Stimulated activated CD4-positive, alpha-beta T cell treated with anti-CD3 and anti-CD28 coated beads, Interleukin-4, amount 100 ng/mL, for 1 hour (primary cell): ENCODE measurements around the gene PALM.
A peak's percentile ranks its signal among the peaks of the same experiment; 100 is the strongest.
"Not testable (repeated sequence)": the region's sequence is repeated elsewhere in the genome, so short reads cannot be mapped to it uniquely, and the experiment has no call there.

Experiments used
- DNase-seq: peaks from one replicate; pipeline ENCODE4 v3.0.0-alpha.2; 2020

The PALM gene

DNA sequence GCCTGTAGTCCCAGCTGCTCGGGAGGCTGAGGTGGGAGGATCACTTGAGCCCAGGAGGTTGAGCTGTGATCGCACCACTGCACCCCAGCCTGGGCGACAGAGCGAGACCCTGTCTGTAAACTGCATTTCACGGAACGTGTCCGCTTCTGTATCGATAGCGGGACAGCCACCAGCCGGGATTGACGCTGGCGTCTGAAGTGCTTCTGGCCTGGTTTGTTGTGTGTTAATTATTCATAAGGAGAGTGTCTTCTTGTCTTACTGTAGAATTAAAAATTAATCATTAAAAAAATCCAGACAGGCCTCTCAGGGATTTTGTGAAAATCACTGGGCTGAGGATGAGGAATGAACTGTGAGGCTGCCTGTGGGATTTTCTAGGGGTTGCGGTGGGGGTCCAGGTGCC, 26.0 kb downstream of the PALM start:
- DNase-seq, result no peak

DNA sequence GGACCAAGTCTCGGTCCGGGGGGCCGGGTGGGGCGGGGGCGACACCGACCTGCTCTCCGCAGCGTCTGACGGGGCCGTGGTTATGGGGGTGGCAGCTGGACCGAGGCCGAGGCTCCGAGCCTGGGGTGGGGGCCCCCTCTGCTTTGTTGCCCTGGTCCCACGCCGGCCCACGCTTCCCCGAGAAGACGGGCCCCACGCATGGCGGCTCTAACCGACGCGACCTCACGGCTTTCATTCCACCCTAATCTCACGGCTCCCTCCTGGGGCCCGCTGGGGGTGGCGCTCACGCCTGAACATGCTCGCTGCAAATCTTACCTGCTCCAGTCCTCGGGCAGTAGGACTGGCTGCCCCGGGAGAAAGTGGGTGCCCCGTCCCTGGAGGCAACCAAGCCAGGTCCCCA, 27.4 kb downstream of the PALM start:
- no peak for DNase-seq

DNA sequence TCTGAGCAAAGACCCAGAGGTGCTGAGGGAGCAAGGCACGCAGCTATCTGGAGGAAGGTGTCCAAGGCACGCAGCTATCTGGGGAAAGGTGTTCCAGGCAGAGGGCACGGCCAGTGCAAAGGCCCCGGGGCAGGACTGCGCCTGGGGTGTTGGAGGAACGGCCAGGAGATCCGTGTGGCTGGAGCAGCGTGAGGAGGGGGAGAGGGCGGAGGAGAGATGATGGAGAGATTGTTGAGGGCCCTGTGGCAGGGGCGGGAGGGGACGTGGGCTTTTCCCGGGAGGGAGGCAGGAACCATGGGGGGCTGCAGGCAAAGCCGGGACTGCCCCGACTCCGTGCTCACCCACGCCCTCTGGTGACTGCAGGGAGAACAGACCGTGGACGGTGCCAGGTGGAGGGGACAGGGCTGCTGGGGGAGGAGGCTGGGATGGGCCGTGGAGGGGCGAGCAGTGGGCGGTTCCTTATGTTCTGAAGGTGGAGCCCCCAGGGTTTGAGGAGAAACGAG, 28.9 kb downstream of the PALM start:
- DNase-seq, result peak; percentile 66

DNA sequence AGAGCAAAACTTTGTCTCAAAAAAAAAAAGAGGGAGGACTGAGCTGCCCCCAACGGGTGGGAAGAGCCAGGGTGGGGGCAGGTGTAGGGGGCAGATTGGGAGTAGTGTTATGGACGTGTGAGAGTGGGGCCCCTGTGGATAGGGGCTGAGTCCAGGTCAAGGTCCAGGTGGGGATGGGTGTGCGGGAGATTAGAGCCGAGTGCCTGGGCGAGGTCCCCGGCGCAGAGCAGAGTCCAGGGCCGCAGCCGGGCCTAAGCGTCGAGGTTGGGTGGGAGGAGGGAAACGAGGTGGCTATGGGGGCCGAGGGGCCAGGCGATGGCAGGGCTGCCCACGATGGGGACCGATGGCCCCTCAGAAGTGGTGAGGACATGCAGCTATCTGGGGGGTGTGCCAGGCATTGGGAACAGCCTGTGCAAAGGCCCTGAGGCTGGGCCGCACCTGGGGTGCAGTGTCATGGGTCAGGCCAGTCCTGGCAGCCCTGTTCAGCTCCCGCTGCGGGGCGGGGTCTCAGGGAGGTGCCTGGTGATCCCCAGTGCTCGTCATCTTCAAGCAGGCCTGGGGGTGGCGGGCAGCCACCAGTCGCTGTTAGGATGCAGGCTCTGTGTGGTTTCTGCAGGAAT, 29.9 kb downstream of the PALM start:
- DNase-seq, result no peak

DNA sequence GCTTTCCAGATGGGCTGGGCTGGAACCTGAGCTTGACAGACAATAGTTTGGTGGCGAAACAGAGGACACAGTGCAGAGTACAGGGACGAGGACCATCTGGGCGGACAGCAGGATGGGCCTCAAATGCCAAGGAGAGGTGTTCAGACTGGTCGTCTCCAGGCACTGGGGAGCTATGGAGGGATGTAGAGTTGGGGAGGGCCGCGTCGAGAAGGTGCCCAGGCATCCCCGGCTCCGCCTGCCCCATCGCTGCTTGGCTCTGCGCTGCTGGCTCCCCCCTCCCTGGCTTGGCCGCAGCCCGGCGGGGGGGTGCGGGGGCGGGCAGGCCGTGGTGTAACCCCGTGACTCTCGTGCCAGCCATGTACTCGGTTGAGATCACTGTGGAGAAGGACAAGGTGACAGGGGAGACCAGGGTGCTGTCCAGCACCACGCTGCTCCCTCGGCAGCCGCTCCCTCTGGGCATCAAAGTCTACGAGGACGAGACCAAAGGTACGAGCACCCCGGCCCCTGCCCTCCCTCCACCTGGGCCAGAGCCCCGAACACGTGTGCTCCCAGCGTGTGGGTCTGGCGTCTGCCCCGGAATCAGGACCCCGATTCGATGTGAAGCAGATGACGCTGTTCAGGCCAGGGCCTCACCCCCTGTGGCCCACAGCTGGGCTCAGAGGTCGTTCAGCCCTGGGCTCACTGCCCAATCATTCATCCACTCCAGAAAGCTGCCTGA, 31.4 kb downstream of the PALM start:
- DNase-seq, result no peak

DNA sequence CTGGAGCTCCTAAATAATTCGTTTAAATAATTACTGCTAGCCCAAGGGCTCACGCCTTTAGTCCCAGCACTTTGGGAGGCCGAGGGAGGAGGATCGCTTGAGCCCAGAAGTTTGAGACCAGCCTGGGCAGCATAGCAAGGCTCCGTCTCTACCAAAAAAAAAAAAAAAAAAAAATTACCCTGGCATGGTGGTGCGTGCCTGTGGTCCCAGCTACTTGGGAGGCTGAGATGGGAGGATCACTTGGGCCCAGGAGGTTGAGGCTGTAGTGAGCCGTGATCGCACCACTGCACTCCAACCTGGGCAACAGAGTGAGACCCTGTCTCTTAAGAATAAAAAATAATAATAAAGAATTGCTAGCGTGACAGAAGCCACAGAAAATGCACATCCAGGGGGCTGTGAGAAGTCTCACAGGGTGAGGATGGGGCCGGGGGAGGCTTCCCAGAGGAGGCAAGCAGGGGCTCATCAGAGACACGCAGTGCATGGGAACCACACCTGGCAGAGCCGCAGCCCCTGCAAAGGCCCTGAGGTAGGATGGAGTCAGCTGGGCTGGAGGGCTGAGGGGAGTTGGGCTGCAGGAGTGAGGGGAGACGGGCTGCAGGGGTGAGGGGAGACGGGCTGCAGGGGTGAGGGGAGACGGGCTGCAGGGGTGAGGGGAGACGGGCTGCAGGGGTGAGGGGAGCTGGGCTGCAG, 32.2 kb downstream of the PALM start:
- not testable (repeated sequence) for DNase-seq

DNA sequence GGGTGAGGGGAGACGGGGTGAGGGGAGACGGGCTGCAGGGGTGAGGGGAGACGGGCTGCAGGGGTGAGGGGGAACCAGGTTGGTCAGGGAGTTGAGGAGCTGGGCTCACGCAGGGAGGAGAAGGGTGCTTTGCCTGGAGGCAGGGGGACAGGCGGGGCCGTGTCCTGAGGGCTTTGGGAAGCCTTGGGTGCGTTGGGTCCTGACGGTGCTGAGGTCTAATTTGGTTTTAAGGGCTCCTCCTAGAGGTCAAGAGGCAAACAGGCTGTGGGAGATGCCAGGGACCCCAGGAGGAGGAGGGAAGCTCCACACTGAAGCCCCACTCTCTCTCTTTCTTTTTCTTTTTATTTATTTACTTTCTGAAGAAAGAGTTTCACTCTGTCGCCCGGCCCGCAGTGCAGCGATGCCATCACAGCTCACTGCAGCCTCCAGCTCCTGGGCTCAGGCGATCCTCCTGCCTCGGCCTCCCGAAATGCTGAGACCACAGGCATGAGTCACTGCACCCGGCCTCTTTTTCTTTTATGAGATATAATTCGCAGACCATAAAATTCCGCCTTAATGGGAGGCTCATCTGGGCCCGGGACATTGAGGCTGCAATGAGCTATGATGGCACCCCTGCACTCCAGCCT, 32.9 kb downstream of the PALM start:
- DNase-seq, result no peak

DNA sequence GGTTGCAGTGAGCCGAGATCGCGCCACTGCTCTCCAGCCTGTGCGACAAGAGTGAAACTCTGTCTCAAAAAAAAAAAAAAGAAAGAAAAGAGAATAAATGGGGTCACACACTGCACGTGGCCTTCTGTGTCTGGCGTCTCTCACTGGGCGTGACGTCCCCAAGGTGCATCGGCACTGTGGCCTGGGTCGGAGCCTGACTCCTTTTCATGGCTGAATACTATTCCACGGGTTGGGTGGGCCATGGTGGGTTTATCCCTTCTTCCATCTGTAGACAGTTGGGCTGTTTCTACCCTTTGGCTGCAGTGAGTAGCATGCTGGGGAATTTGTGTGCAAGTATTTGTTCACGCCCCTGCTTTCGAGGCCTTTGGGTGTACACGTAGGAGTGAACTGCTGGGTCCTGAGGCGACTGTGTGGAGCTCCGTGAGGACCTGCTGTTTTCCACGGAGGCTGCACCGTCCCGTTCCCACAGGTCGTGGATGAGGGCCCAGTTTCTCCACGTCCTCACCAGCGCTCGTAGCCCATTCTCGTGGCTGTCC, 33.9 kb downstream of the PALM start:
- DNase-seq, result no peak

DNA sequence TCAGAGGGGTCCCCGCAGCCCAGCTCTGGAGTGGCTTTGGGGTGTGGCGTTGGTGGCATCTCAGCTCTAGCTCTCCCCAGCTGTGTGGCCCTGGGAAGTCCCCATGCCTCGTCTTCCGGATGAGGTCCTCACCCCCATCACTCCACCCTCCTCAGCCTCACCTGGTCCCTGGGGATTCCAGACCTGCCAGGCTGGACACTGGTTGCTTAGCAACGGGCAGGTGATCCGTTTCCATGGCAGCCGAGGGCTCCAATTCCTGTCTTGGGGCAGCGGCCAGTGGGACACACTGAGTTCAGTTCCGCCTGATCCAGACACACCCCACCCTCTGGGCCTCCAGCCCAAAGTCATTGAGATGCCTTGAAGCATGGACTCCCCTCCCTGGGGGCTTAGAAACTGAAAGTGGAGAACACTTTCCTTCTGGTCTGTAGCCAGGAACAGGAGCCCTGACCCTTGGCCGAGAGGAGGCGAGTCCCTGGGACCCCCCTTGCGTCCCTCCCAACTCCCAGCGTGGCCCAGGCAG, 34.5 kb downstream of the PALM start:
- DNase-seq, result no peak

DNA sequence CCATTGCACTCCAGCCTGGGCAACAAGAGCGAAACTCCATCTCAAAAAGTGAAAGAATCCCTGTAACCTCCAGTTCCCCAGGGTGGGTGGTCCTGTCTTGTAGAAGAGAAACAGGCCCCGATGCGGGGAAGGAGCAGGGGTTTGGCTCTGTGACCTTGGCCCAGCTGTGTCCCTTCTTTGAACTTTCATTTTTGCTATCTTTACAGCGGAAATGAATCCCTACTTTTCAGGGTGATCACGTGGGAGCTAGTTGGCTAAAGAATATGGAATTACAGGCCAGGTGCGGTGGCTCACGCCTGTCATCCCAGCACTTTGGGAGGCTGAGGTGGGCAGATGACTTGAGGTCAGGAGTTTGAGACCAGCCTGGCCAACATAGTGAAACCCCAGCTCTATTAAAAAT, 36.4 kb downstream of the PALM start:
- not testable (repeated sequence) for DNase-seq

DNA sequence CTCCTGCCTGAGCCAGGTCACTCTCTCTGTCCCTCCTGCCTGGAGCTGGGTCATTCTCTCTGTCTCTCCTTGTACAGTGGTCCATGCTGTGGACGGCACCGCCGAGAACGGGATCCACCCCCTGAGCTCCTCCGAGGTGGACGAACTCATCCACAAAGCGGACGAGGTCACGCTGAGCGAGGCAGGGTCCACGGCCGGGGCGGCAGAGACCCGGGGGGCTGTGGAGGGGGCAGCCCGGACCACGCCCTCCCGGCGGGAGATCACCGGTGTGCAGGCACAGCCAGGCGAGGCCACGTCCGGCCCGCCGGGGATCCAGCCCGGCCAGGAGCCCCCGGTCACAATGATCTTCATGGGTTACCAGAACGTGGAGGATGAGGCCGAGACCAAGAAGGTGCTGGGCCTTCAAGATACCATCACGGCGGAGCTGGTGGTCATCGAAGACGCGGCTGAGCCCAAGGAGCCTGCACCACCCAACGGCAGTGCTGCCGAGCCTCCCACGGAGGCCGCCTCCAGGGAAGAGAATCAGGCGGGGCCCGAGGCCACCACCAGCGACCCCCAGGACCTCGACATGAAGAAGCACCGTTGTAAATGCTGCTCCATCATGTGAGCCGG, 37.6 kb downstream of the PALM start:
- DNase-seq, result no peak

DNA sequence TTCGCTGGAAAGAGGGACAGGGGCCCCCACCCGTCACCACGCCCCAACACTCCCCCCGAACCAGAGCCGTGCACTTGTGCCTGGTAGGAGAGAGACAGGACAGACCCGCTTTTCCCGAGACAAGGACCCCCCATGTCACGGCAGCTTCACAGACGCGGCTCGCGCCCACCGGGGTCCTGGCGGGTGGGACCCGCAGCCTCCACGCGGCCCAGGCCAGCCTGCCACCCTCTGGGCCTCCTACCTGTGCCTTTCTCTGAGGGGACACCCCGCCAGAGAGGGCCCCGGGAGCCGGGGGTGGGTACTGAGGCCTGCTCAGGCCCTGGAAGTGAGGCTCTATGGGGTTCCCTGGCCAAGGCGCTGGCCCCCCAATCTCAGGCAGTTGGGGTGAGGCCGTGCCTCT, 38.2 kb downstream of the PALM start:
- no peak for DNase-seq

DNA sequence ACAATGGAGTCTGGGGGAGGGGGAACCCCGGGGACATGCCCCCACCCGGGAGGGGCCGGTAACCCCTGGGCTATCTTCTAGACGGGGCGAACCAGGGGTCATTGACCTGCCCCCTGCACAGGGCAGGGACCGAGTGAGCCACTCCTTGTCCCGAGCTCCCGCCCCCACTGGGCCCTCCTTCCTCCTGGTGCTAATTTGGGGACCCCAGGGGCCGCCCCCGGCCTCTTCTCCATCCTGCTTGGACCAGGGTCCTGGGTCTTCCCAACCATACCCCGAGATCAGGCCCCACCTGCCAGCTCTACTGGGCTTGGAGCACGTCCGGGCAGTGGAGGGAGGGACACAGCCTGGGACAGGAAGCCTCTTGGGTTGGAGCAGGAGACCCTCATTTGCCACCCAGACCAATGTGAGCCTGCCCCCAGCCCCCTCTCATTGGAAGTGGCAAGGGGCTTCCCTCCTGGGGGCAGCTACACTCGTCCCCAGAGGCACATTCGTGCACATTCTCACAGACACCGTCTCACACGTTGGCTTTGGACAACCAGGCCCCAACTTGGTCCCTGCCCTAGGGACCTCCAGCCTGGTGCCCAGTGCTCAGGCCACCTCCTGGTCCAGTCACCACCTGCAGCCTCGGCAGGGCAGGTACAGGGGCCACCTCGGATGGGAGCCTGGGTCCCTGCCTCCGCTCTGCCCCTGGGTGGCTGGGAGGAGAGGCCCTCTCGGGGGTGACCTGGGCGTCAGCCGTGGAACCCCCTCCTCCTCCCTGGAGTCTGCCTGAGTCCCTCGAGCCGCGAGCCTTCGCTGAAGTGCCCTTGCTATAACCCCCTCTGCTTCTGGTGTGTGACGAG, 38.9 kb downstream of the PALM start:
- DNase-seq, result no peak

DNA sequence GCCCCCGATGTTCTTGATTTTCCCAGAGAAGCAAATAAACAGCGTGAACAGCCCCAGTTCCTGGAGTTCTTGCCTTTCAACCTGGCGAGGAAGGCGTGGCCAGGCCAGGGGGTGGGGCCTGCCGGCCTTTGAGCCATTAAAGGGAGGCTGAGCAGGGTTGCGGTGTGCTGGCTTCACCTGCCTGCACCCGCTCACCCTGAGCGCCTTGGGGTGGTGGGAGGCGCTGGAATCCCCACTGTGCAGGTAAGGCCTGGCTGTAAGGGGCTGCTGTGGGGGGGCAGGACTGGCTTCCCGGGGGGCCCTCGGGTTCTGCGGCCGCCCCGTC, 39.5 kb downstream of the PALM start:
- no peak for DNase-seq

DNA sequence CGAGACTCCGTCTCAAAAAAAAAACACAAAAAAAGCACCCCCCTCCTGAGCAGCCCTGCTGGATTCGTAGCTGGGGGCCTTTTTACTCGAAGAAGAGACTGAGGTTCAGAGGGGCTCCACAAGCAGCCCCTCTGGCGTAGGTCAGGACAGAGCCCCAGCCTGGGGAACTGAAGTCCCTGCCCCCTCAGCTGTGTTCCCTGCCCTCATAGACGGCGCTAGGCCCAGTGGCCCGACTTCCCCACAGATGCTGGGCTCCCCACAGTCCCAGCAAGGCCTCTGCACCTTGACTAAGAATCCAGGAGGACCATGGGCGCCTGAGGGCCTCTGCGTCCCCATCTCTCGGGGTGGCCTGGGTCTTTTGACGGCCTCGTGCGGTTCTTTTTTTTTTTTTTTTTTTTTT, 41.1 kb downstream of the PALM start:
- DNase-seq, result no peak

DNA sequence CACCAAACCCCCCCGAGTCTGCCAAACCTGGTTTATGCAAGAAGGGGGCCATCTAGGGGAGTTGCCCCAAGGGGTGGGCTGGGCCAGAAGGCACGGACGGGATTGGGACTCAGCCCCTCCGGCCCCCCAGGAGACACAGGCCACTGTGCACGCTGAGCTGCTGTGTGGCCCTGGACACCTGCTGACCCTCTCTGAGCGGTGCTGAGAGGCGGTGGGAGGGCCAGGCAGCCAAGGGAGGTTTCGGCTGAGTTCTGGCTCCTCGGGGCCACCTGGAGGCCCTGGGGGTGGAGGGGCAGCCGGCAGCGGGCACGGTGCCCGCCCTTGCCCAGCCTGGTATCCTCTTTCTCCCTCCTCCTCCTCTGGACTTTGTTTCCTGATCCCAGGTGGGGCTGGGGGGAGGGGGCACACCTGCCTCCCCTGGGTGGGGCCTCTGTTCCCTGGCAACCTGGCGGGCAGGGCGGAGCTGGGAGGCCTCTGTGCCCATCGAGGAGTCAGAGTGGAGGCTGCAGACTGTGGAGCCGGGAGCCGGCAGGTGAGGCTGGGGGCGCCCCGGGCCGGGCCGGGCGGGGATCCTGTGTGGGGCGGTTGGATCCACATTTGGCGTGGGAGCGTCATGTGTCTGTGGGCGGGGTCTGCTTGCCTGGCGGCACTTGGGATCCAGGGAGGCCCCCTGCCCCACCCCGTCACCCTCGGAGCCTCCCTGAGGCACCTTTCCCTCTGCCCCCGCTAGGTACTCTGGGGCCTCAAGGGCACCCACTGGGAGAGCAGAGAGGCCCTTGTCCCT, 42.1 kb downstream of the PALM start, which contains the start of gene MISP:
TSS of gene MISP (plus strand) at position 473 of the 784 bp plus-strand sequence. CDS start 5,835 bp downstream, outside the sequence.
- no peak for DNase-seq

DNA sequence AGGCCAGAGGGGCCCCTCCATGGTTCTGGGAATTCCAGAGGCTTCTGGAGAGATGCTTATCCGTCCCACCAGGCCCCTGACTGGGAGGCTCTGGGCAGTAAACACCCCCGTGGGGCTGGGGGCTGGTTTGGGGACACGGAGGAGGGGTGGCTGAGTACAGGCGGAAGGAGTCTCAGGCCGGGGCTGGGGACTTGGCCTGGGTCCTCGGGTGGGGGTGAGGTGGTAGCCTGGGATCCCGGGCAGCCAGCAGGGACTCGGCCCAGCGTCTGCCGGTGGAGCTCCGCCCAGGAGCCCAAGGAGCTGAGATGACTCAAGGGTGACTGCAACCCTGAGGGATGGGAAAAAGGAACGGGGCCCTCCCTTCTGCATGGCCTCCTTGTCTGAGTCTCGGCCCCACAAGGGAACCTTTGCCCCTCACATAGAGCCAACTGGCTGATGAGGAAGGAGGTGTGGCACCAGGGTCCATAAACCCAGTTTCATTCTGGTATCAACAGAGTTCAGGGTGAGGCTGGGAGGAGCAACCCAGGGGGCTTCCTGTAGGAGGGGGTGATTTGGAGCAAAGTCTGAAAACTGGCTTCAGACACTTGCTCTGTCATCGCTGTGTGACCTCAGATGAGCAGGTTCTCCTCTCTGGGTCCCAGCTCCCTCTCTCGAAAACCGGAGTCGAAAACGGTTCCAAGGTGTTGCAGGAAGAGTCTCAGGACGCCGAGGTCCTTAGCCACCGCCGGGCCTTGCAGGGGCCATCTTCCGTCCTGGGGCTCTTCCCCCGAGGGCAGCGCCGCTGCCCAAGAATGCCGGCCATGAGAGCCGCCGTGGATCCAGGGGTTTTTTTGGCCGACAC, 43.0 kb downstream of the PALM start:
- no peak for DNase-seq

DNA sequence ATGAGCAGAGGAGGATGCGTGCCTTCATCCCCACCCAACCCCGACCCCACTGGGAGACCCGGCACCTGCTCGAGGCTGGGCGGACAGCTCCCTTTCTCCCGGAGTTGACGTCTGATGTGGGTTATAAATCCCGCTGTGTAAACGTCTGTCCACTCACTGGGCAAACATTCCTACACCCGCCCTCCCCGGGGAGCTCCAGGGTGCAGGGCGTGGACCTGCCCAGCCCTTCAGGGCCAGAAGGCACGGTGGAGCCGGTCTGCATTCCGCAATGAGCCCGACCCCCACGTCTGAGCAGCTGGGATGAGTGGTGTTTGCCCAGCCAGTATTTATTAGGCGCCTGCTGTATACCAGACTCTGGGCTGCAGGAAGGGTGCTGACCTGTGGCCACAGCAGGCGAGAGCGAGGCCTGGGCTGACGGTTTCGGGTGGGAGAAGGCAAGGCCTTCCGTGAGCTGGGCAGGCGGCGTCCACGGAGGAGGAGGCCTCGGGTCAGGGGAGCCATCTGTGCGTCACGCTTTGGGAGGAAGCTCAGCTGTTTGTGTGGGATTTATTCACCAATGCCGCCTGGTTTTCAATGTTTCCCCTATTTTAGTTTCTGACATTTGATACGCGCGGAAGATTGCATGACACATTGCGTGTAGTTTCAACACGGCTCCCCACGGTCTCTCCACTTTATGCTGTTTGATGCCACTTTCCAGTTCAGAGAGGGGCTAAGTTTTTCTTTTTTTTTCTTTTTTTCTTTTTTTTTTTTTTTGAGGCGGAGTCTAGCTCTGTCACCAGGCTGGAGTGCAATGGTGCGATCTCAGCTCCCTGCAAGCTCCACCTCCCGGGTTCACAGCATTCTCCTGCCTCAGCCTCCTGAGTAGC, 44.1 kb downstream of the PALM start:
- DNase-seq, result no peak

DNA sequence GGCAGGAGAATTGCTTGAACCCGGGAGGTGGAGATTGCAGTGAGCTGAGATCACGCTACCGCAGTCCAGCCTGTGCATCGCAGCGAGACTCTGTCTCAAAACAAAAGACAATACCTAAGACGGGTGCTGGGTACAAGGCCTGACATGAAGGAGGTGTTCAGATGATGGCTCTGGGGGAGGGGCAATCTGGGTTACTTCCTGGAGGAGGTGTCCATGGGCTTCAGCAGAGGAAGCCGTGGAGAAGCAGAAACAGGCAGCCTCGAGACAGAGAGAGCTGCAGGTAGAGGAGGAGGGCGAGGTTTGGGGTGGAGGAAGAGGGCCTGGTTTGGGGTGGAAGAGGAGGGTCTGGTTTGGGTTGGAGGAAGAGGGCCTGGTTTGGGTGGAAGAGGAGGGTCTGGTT, 45.8 kb downstream of the PALM start:
- no peak for DNase-seq
